ENCODE measurements around the gene GRAP.

GRCh38 chr17:19005789-19006430, 40.8 kb downstream of the GRAP start:
- TF ChIP-seq, protein P1, sequence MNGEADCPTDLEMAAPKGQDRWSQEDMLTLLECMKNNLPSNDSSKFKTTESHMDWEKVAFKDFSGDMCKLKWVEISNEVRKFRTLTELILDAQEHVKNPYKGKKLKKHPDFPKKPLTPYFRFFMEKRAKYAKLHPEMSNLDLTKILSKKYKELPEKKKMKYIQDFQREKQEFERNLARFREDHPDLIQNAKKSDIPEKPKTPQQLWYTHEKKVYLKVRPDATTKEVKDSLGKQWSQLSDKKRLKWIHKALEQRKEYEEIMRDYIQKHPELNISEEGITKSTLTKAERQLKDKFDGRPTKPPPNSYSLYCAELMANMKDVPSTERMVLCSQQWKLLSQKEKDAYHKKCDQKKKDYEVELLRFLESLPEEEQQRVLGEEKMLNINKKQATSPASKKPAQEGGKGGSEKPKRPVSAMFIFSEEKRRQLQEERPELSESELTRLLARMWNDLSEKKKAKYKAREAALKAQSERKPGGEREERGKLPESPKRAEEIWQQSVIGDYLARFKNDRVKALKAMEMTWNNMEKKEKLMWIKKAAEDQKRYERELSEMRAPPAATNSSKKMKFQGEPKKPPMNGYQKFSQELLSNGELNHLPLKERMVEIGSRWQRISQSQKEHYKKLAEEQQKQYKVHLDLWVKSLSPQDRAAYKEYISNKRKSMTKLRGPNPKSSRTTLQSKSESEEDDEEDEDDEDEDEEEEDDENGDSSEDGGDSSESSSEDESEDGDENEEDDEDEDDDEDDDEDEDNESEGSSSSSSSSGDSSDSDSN (IDR thresholded peaks at IDR 0.05; ENCODE audit: borderline replicate concordance in 1 of 2, low read depth in 2 of 2, low read length in 2 of 2) = no peak
- TF ChIP-seq, protein P2, sequence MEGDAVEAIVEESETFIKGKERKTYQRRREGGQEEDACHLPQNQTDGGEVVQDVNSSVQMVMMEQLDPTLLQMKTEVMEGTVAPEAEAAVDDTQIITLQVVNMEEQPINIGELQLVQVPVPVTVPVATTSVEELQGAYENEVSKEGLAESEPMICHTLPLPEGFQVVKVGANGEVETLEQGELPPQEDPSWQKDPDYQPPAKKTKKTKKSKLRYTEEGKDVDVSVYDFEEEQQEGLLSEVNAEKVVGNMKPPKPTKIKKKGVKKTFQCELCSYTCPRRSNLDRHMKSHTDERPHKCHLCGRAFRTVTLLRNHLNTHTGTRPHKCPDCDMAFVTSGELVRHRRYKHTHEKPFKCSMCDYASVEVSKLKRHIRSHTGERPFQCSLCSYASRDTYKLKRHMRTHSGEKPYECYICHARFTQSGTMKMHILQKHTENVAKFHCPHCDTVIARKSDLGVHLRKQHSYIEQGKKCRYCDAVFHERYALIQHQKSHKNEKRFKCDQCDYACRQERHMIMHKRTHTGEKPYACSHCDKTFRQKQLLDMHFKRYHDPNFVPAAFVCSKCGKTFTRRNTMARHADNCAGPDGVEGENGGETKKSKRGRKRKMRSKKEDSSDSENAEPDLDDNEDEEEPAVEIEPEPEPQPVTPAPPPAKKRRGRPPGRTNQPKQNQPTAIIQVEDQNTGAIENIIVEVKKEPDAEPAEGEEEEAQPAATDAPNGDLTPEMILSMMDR (IDR thresholded peaks at IDR 0.05 in 2 of 3, conservative IDR thresholded peaks at IDR 0.05 in 1 of 3; ENCODE audit: insufficient read depth in 2 of 3, low read depth in 1 of 3, low read length in 3 of 3) = no peak
- TF ChIP-seq, protein P3, sequence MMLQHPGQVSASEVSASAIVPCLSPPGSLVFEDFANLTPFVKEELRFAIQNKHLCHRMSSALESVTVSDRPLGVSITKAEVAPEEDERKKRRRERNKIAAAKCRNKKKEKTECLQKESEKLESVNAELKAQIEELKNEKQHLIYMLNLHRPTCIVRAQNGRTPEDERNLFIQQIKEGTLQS (IDR thresholded peaks at IDR 0.05) = no peak
- TF ChIP-seq, protein P3 (CRISPR knock-in tag; conservative IDR thresholded peaks at IDR 0.05) = no peak
- TF ChIP-seq ZZZ3 (IDR thresholded peaks at IDR 0.05) (no peak), POLR2AphosphoS5 (IDR thresholded peaks at IDR 0.05; ENCODE audit: control insufficient read depth, insufficient read depth, low read depth, low read length) (no peak), SP1 (CRISPR knock-in tag; IDR thresholded peaks at IDR 0.05) (no peak), CBX5 (IDR thresholded peaks at IDR 0.05; ENCODE audit: borderline replicate concordance, low read depth) (no peak), SMC3 (conservative IDR thresholded peaks at IDR 0.05; ENCODE audit: insufficient read depth, low read depth, low read length) (no peak)
- TF ChIP-seq, protein P4, sequence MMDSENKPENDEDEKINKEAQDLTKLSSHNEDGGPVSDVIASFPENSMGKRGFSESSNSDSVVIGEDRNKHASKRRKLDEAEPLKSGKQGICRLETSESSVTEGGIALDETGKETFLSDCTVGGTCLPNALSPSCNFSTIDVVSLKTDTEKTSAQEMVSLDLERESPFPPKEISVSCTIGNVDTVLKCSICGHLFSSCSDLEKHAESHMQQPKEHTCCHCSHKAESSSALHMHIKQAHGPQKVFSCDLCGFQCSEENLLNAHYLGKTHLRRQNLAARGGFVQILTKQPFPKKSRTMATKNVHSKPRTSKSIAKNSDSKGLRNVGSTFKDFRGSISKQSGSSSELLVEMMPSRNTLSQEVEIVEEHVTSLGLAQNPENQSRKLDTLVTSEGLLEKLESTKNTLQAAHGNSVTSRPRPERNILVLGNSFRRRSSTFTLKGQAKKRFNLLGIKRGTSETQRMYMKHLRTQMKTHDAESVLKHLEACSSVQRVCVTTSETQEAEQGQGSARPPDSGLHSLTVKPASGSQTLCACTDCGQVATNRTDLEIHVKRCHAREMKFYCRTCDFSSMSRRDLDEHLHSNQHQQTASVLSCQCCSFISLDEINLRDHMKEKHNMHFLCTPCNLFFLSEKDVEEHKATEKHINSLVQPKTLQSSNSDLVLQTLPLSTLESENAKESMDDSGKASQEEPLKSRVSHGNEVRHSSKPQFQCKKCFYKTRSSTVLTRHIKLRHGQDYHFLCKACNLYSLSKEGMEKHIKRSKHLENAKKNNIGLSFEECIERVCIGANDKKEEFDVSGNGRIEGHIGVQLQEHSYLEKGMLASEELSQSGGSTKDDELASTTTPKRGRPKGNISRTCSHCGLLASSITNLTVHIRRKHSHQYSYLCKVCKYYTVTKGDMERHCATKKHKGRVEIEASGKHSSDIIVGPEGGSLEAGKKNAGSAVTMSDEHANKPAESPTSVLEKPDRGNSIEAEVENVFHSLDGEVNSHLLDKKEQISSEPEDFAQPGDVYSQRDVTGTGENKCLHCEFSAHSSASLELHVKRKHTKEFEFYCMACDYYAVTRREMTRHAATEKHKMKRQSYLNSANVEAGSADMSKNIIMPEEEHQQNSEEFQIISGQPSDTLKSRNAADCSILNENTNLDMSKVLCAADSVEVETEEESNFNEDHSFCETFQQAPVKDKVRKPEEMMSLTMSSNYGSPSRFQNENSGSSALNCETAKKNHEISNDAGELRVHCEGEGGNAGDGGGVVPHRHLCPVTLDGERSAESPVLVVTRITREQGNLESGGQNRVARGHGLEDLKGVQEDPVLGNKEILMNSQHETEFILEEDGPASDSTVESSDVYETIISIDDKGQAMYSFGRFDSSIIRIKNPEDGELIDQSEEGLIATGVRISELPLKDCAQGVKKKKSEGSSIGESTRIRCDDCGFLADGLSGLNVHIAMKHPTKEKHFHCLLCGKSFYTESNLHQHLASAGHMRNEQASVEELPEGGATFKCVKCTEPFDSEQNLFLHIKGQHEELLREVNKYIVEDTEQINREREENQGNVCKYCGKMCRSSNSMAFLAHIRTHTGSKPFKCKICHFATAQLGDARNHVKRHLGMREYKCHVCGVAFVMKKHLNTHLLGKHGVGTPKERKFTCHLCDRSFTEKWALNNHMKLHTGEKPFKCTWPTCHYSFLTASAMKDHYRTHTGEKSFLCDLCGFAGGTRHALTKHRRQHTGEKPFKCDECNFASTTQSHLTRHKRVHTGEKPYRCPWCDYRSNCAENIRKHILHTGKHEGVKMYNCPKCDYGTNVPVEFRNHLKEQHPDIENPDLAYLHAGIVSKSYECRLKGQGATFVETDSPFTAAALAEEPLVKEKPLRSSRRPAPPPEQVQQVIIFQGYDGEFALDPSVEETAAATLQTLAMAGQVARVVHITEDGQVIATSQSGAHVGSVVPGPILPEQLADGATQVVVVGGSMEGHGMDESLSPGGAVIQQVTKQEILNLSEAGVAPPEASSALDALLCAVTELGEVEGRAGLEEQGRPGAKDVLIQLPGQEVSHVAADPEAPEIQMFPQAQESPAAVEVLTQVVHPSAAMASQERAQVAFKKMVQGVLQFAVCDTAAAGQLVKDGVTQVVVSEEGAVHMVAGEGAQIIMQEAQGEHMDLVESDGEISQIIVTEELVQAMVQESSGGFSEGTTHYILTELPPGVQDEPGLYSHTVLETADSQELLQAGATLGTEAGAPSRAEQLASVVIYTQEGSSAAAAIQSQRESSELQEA (IDR thresholded peaks at IDR 0.05; ENCODE audit: low read depth) = no peak
- TF ChIP-seq, protein P5, sequence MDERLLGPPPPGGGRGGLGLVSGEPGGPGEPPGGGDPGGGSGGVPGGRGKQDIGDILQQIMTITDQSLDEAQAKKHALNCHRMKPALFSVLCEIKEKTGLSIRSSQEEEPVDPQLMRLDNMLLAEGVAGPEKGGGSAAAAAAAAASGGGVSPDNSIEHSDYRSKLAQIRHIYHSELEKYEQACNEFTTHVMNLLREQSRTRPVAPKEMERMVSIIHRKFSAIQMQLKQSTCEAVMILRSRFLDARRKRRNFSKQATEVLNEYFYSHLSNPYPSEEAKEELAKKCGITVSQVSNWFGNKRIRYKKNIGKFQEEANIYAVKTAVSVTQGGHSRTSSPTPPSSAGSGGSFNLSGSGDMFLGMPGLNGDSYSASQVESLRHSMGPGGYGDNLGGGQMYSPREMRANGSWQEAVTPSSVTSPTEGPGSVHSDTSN (CRISPR knock-in tag; IDR thresholded peaks at IDR 0.05; ENCODE audit: low read depth) = no peak
- TF ChIP-seq, protein P5 (tag; conservative IDR thresholded peaks at IDR 0.05; ENCODE audit: low read depth) = no peak

All from K562 (cell line).